ENCODE results near the gene TENT4A.

GRCh38 chr5:6724321-6724929, 11.2 kb downstream of the TENT4A start:
- TF ChIP-seq CTCF (IDR thresholded peaks at IDR 0.05) (no peak), POLR2AphosphoS5 (IDR thresholded peaks at IDR 0.05) (no peak), POLR2A (IDR thresholded peaks at IDR 0.05) (no peak), EP300 (IDR thresholded peaks at IDR 0.05; ENCODE audit: low read depth) (no peak)
